Hematopoietic multipotent progenitor cell treated with erythropoietin and hydrocortisone succinate and interleukin-3 and kit ligand, for 8 days (in vitro differentiated cells): Measurements from ENCODE around the gene SLIT3.

ENCODE experiments used
- DNase-seq: peaks from one replicate; pipeline ENCODE4 v3.0.0-alpha.2; 2015

The SLIT3 gene

GRCh38 chr5:168714046-168714445 is 586.9 kb downstream of the SLIT3 start:
- DNase-seq = no peak

- no peak for DNase-seq
Observed at GRCh38 chr5:168713051-168713450, 587.9 kb downstream of the SLIT3 start.

- DNase-seq = no peak
Observed at GRCh38 chr5:168712280-168712924, 588.5 kb downstream of the SLIT3 start.

- no peak for DNase-seq
Observed at GRCh38 chr5:168710706-168711105, 590.2 kb downstream of the SLIT3 start.

GRCh38 chr5:168707716-168708695 is 592.9 kb downstream of the SLIT3 start:
- DNase-seq = no peak

GRCh38 chr5:168706655-168707069 is 594.3 kb downstream of the SLIT3 start:
- peak; percentile 56 for DNase-seq

- DNase-seq = no peak
Observed at GRCh38 chr5:168705321-168705720, 595.6 kb downstream of the SLIT3 start.

GRCh38 chr5:168702511-168702910 is 598.4 kb downstream of the SLIT3 start:
- no peak for DNase-seq

- DNase-seq = no peak
Observed at GRCh38 chr5:168701641-168702040, 599.3 kb downstream of the SLIT3 start.

- no peak for DNase-seq
Observed at GRCh38 chr5:168699002-168699401, 601.9 kb downstream of the SLIT3 start.

GRCh38 chr5:168697034-168697720 is 603.8 kb downstream of the SLIT3 start:
- no peak for DNase-seq

GRCh38 chr5:168696611-168697010 is 604.3 kb downstream of the SLIT3 start:
- no peak for DNase-seq

GRCh38 chr5:168695301-168695835 is 605.6 kb downstream of the SLIT3 start:
- no peak for DNase-seq

- no peak for DNase-seq
Observed at GRCh38 chr5:168694289-168694688, 606.6 kb downstream of the SLIT3 start.

GRCh38 chr5:168693883-168694282 is 607.1 kb downstream of the SLIT3 start:
- no peak for DNase-seq

GRCh38 chr5:168693297-168693696 is 607.6 kb downstream of the SLIT3 start:
- DNase-seq = peak; percentile 19

GRCh38 chr5:168691891-168692290 is 609.0 kb downstream of the SLIT3 start:
- no peak for DNase-seq

- no peak for DNase-seq
Observed at GRCh38 chr5:168689260-168689659, 611.7 kb downstream of the SLIT3 start.

GRCh38 chr5:168686837-168687236 is 614.1 kb downstream of the SLIT3 start:
- no peak for DNase-seq

- no peak for DNase-seq
Observed at GRCh38 chr5:168685566-168685965, 615.4 kb downstream of the SLIT3 start.

GRCh38 chr5:168683927-168684295 is 617.0 kb downstream of the SLIT3 start:
- DNase-seq = no peak

GRCh38 chr5:168683247-168683926 is 617.6 kb downstream of the SLIT3 start:
- DNase-seq = peak; percentile 30
